Measurements from ENCODE around the gene POC5.
A peak's percentile ranks its signal among the peaks of the same experiment; 100 is the strongest.

Gene POC5, protein sequence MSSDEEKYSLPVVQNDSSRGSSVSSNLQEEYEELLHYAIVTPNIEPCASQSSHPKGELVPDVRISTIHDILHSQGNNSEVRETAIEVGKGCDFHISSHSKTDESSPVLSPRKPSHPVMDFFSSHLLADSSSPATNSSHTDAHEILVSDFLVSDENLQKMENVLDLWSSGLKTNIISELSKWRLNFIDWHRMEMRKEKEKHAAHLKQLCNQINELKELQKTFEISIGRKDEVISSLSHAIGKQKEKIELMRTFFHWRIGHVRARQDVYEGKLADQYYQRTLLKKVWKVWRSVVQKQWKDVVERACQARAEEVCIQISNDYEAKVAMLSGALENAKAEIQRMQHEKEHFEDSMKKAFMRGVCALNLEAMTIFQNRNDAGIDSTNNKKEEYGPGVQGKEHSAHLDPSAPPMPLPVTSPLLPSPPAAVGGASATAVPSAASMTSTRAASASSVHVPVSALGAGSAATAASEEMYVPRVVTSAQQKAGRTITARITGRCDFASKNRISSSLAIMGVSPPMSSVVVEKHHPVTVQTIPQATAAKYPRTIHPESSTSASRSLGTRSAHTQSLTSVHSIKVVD

DNA sequence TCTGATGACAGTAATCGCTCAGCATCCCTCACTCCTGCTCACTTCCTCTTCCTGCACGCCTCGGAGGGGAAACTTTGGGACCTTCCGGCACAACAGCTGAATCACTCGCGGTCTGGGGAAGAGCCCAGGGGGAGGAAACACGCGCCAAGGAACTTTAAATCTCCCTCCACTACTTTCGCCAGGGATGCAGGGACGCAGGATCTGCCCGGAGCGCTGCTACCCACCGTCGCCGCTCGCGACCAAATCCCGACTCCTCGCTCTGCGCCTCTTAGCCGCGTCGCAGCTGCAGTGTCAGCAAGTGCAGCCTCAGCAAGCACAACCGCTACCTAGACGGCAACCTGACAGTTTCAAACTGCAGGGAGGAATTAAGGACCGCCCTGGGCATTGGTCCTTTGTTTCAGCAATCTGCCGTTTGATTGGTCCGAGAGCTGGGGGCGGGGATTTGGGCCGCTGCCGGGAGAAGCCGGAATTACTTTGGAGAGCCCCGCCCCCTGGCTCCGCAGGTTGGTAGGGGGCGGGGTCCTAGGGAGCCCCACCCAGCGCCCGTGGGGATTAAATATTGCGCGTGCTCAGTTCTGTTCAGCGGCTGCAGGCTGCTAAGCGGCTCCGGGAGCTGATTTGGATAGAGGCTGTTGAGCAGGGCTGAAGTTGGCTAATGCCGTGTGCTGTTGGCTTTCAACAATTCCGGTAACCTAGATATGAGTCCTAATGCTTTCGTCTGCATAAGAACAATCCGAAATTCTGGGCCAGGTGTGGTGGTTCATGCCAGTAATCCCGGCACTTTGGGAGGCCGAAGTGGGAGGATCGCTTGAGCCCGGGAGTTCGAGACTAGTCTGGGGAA is at the start of gene POC5:
POC5 (minus strand) TSS at position 356 of the 841 bp plus-strand sequence. CDS start 4,500 bp downstream, outside the sequence.
- H3K4me1 ChIP-seq (ENCODE audit: control insufficient read depth, low read length) = peaks cover 11% of the 10 kb centered on the region
- peaks cover 46% of the 10 kb centered on the region for H3K79me2 ChIP-seq (ENCODE audit: control insufficient read depth, low read length)
- H3K4me3 ChIP-seq (ENCODE audit: low read length) = peak within 1 kb of the TSS; percentile 97
- no peaks in the 10 kb centered on the region for H3K9me3 ChIP-seq (ENCODE audit: control insufficient read depth, insufficient read depth, low read length)
- peaks cover 29% of the 10 kb centered on the region for H3K36me3 ChIP-seq (ENCODE audit: control insufficient read depth, low read length)
- peak within 1 kb of the TSS; percentile 88 for H3K27ac ChIP-seq (ENCODE audit: low read depth, low read length)
- H3F3A ChIP-seq (ENCODE audit: control insufficient read depth, insufficient read depth) = peaks cover 7% of the 10 kb centered on the region; the same call in 1 of the 2 replicates
- H3K4me2 ChIP-seq (ENCODE audit: low read length) = peak within 1 kb of the TSS; percentile 70
- H4K20me1 ChIP-seq (ENCODE audit: control insufficient read depth, insufficient read depth, low read depth, low read length) = no peaks in the 10 kb centered on the region
- TF ChIP-seq CTCF (IDR thresholded peaks at IDR 0.05; ENCODE audit: low read depth, low read length, poor library complexity, severe bottlenecking) = no peak
- no peak for TF ChIP-seq EZH2phosphoT487 (IDR thresholded peaks at IDR 0.05; ENCODE audit: borderline replicate concordance, low read length)
- H3K27me3 ChIP-seq (ENCODE audit: control insufficient read depth, low read length) = no peaks in the 10 kb centered on the region
- H3K9me2 ChIP-seq (replicated peaks; ENCODE audit: control insufficient read depth, low read length) = no peaks in the 10 kb centered on the region

GRCh38 chr5:75758116-75758515 is 40.9 kb upstream of the POC5 start:
- Histone ChIP-seq H3F3A (ENCODE audit: control insufficient read depth, insufficient read depth) (no peaks in the 10 kb centered on the region), H4K20me1 (ENCODE audit: control insufficient read depth, insufficient read depth, low read depth, low read length) (no peaks in the 10 kb centered on the region), H3K4me3 (ENCODE audit: low read length) (no peak overlapping the region), H3K4me1 (ENCODE audit: control insufficient read depth, low read length) (no peaks in the 10 kb centered on the region), H3K79me2 (ENCODE audit: control insufficient read depth, low read length) (no peaks in the 10 kb centered on the region), H3K9me3 (ENCODE audit: control insufficient read depth, insufficient read depth, low read length) (no peaks in the 10 kb centered on the region), H3K27ac (ENCODE audit: low read depth, low read length) (no peak overlapping the region), H3K36me3 (ENCODE audit: control insufficient read depth, low read length) (no peaks in the 10 kb centered on the region), H3K27me3 (ENCODE audit: control insufficient read depth, low read length) (peaks cover 16% of the 10 kb centered on the region; the same call in 1 of the 2 replicates), H3K9me2 (replicated peaks; ENCODE audit: control insufficient read depth, low read length) (no peaks in the 10 kb centered on the region), H3K4me2 (ENCODE audit: low read length) (no peak overlapping the region)
- TF ChIP-seq CTCF (IDR thresholded peaks at IDR 0.05; ENCODE audit: low read depth, low read length, poor library complexity, severe bottlenecking) = no peak
- TF ChIP-seq EZH2phosphoT487 (IDR thresholded peaks at IDR 0.05; ENCODE audit: borderline replicate concordance, low read length) = no peak

GRCh38 chr5:75756981-75757380 is 39.7 kb upstream of the POC5 start:
- no peaks in the 10 kb centered on the region for H3K36me3 ChIP-seq (ENCODE audit: control insufficient read depth, low read length)
- H3K4me3 ChIP-seq (ENCODE audit: low read length) = no peak overlapping the region
- TF ChIP-seq EZH2phosphoT487 (IDR thresholded peaks at IDR 0.05; ENCODE audit: borderline replicate concordance, low read length) (no peak), CTCF (IDR thresholded peaks at IDR 0.05; ENCODE audit: low read depth, low read length, poor library complexity, severe bottlenecking) (no peak)

More at GRCh38 chr5:75756981-75757380, 39.7 kb upstream of the POC5 start:
- no peaks in the 10 kb centered on the region for H4K20me1 ChIP-seq (ENCODE audit: control insufficient read depth, insufficient read depth, low read depth, low read length)
- H3K4me1 ChIP-seq (ENCODE audit: control insufficient read depth, low read length) = no peaks in the 10 kb centered on the region
- no peaks in the 10 kb centered on the region for H3K9me3 ChIP-seq (ENCODE audit: control insufficient read depth, insufficient read depth, low read length)
- no peaks in the 10 kb centered on the region for H3K79me2 ChIP-seq (ENCODE audit: control insufficient read depth, low read length)
- no peak overlapping the region for H3K4me2 ChIP-seq (ENCODE audit: low read length)
- H3K27me3 ChIP-seq (ENCODE audit: control insufficient read depth, low read length) = peaks cover 16% of the 10 kb centered on the region
- no peaks in the 10 kb centered on the region for H3K9me2 ChIP-seq (replicated peaks; ENCODE audit: control insufficient read depth, low read length)
- H3F3A ChIP-seq (ENCODE audit: control insufficient read depth, insufficient read depth) = no peaks in the 10 kb centered on the region
- no peak overlapping the region for H3K27ac ChIP-seq (ENCODE audit: low read depth, low read length)

All from DOHH2 (cell line).